NCI-H2107 treated with DMSO at 0.1 percent for 48 hours (cell line): ENCODE results near the gene KRTAP19-8.

Source experiments
- DNase-seq: peaks from one replicate; lab custom pipeline; 2025; ENCODE audit not compliant: unreplicated experiment; lab: John Stamatoyannopoulos, UW

KRTAP19-8 gene

GRCh38 chr21:31012133-31013089 lies 25.9 kb downstream of the KRTAP19-8 start:
- DNase-seq = no peak

GRCh38 chr21:31011412-31011811 lies 26.9 kb downstream of the KRTAP19-8 start:
- no peak for DNase-seq

DNA sequence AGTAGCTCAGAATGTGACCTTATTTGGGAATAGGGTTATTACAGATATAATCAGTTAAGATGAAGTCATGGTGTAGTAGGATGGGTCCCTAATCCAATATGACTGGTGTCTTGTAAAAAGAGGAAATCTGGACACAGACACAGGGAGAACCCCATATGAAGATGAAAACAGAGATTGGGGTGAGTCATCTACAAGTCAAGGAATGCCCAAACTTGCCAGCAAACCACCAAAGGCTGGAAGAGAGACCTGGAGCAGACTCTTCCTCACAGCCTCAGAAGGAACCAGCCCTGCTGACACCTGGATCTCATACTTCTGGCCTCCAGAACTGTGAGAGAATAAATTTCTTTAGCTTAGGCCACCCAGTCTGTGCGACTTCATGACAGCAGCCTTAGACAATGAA lies 29.9 kb downstream of the KRTAP19-8 start:
- DNase-seq = no peak

- no peak for DNase-seq
Observed at GRCh38 chr21:31005019-31005418, 33.3 kb downstream of the KRTAP19-8 start.

DNA sequence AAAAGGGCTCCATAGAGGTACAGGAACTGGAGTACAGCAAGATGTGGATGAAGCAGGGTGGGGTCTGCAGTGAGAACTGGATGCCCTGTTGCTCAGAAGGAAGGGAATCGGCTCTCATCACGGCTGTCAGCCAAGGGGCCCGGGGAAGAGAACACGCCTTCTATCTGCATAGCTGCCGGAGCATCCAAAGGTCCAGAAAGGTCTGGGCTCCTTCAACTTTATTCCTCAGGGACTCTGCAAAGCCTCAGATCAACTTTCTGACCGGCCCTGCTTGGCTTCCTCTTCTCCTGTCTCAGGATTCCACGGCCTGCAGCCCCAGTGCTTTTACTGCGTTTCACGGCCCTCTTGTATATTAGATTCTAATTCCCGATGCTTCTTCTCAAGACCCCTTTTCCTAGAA lies 34.8 kb downstream of the KRTAP19-8 start:
- no peak for DNase-seq

- DNase-seq = no peak
Observed at GRCh38 chr21:30997541-30997940, 40.7 kb downstream of the KRTAP19-8 start.

- DNase-seq = no peak
Observed at GRCh38 chr21:30996728-30997127, 41.5 kb downstream of the KRTAP19-8 start.

- no peak for DNase-seq
Observed at GRCh38 chr21:30994932-30995331, 43.3 kb downstream of the KRTAP19-8 start.

GRCh38 chr21:30990514-30991262 lies 47.6 kb downstream of the KRTAP19-8 start:
- DNase-seq = no peak

- DNase-seq = no peak
Observed at GRCh38 chr21:30988706-30989105, 49.6 kb downstream of the KRTAP19-8 start.
